SJSA1 (cell line): ENCODE measurements around the gene NELFA. TPM values are rescaled to one million over a fixed set of nuclear protein-coding genes. Genes with fewer than 3 reads are reported as not detected.
A peak's percentile ranks its signal among the peaks of the same experiment; 100 is the strongest.

Experiments
- DNase-seq, 2 experiments: peaks; one replicate each; pipeline ENCODE4 v3.0.0-alpha.2; 2015 to 2020; ENCODE audit warnings: low spot score in 2 of 2, low read depth in 1 of 2
- H3K27ac ChIP-seq: fragments of 250-450 bp; sonication (Bioruptor Pico); 2 replicates; pipeline ENCODE4 v1.5.1; 2020; ENCODE audit warnings: mild to moderate bottlenecking, moderate library complexity
- H3K27me3 ChIP-seq: fragments of 250-450 bp; sonication (Bioruptor Pico); replicated peaks from 2 replicates; pipeline ENCODE4 v1.5.1; 2020; ENCODE audit warnings: mild to moderate bottlenecking, moderate library complexity
- H3K36me3 ChIP-seq: fragments of 250-450 bp; sonication (Bioruptor Pico); 2 replicates; pipeline ENCODE4 v1.5.1; 2020; ENCODE audit warnings: mild to moderate bottlenecking
- H3K4me1 ChIP-seq: fragments of 250-450 bp; sonication (Bioruptor Pico); replicated peaks from 2 replicates; pipeline ENCODE4 v1.6.1; 2021; ENCODE audit warnings: mild to moderate bottlenecking
- H3K4me3 ChIP-seq: fragments of 250-450 bp; sonication (Bioruptor Pico); 2 replicates; pipeline ENCODE4 v1.5.1; 2020; ENCODE audit warnings: mild to moderate bottlenecking
- H3K9me3 ChIP-seq: fragments of 250-450 bp; sonication (Bioruptor Pico); replicated peaks from 2 replicates; pipeline ENCODE4 v1.5.1; 2020; ENCODE audit warnings: mild to moderate bottlenecking
- total RNA-seq: library from RNA; depleted of rRNA; stranded (reverse); fragments of >200 nt; shearing (Covaris generic); gene quantifications from 2 replicates; pipeline ENCODE4 v1.2.3, GENCODE V29; 2014; rRNA removed

Gene NELFA
- total RNA-seq, 1 experiment from 2014 or later = 9.2 TPM

DNA sequence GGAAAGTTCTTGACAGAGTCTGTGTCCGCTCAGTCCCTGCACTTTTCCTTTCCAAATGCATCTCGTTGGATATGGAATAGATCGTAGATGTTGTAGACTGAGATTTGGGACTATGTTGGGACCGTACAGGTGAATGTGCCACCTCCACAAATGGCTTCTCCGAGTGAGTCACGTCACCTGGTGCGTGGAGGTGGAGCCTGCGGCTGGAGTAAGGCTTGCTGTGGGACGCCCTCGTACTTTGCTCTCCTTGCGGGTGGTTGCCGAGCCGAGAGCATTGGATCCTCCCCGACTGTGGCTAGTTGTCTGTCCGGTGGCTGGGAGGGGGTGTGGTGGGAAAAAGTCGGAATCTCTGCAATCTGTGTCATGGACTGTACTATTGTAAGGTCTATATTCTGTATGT, 60.5 kb downstream of the NELFA start:
- H3K27ac ChIP-seq = no peak overlapping the region
- no peaks in the 10 kb centered on the region for H3K4me1 ChIP-seq
- H3K9me3 ChIP-seq = no peaks in the 10 kb centered on the region
- H3K27me3 ChIP-seq = no peaks in the 10 kb centered on the region
- no peak for DNase-seq
- peaks cover 14% of the 10 kb centered on the region; the same call in 1 of the 2 replicates for H3K36me3 ChIP-seq
- no peak overlapping the region for H3K4me3 ChIP-seq

- DNase-seq = no peak
- H3K27me3 ChIP-seq = no peaks in the 10 kb centered on the region
- H3K27ac ChIP-seq = no peak overlapping the region
- H3K9me3 ChIP-seq = no peaks in the 10 kb centered on the region
- H3K4me1 ChIP-seq = no peaks in the 10 kb centered on the region
- peaks cover 25% of the 10 kb centered on the region for H3K36me3 ChIP-seq
- H3K4me3 ChIP-seq = no peak overlapping the region
Observed at GRCh38 chr4:1945912-1946311, 62.9 kb downstream of the NELFA start.

- no peak for DNase-seq
- Histone ChIP-seq H3K27me3 (no peaks in the 10 kb centered on the region), H3K4me3 (no peak overlapping the region), H3K9me3 (no peaks in the 10 kb centered on the region), H3K27ac (no peak overlapping the region), H3K36me3 (peaks cover 27% of the 10 kb centered on the region), H3K4me1 (peaks cover 3% of the 10 kb centered on the region; the same call in 1 of the 2 replicates)
Observed at GRCh38 chr4:1945124-1945895, 63.5 kb downstream of the NELFA start.

DNA sequence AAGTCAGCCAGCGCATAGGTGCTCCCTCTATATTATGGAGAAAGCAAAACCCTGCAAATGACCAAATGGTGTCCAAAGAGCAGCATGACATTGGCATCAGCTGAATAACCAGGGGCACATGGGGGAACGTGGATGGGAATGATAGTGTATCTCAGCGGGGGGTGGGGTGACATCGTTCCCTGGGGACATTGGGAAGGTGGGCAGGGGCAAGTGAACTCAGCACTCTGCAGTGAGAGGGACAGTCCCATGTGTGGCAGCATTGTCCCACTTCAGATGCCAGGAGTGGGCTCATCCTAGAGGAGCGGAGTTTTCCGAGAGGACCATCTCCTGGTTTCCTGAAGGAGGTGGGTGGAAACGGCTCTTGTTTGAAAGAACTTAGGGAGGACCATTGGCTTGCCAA, 64.8 kb downstream of the NELFA start:
- H3K9me3 ChIP-seq = no peaks in the 10 kb centered on the region
- H3K27me3 ChIP-seq = no peaks in the 10 kb centered on the region
- H3K4me1 ChIP-seq = peaks cover 9% of the 10 kb centered on the region; the same call in 1 of the 2 replicates
- no peak for DNase-seq
- H3K4me3 ChIP-seq = no peak overlapping the region
- no peak overlapping the region for H3K27ac ChIP-seq
- H3K36me3 ChIP-seq = peaks cover 35% of the 10 kb centered on the region

- H3K4me1 ChIP-seq = peaks cover 9% of the 10 kb centered on the region; the same call in 1 of the 2 replicates
- no peaks in the 10 kb centered on the region for H3K27me3 ChIP-seq
- H3K36me3 ChIP-seq = peaks cover 35% of the 10 kb centered on the region
- no peaks in the 10 kb centered on the region for H3K9me3 ChIP-seq
- H3K27ac ChIP-seq = no peak overlapping the region
- DNase-seq = no peak
- H3K4me3 ChIP-seq = no peak overlapping the region
Observed at GRCh38 chr4:1940566-1940965, 68.2 kb downstream of the NELFA start.

GRCh38 chr4:1939664-1940509, 68.9 kb downstream of the NELFA start:
- DNase-seq = peak in 1 of 2 experiments; percentile 2
- Histone ChIP-seq H3K27ac (no peak overlapping the region), H3K4me1 (peaks cover 9% of the 10 kb centered on the region; the same call in 1 of the 2 replicates), H3K9me3 (no peaks in the 10 kb centered on the region), H3K27me3 (no peaks in the 10 kb centered on the region), H3K36me3 (peaks cover 41% of the 10 kb centered on the region), H3K4me3 (no peak overlapping the region)

DNA sequence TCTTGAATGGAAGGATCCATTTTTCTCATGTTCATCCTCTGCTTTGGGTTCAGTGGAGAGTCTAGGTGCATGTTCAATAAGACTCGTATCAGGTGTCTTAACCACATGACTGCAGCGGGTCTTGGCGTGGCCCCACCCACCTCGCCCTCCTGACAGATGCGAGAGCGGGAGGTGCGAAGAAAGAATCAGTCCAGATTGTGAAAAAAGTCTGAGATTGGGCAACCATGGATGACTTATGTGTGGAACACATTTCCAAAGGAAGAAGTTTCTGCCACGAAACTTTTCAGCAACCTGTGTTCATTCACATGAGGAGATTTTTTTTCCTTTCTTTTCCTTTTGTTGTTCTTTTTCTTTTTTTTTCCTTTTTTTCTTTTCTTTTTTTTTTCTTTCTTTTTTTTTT, 70.7 kb downstream of the NELFA start:
- DNase-seq = no peak
- Histone ChIP-seq H3K27ac (no peak overlapping the region), H3K4me1 (peaks cover 9% of the 10 kb centered on the region; the same call in 1 of the 2 replicates), H3K4me3 (no peak overlapping the region), H3K36me3 (peaks cover 35% of the 10 kb centered on the region), H3K27me3 (no peaks in the 10 kb centered on the region), H3K9me3 (no peaks in the 10 kb centered on the region)

GRCh38 chr4:1937550-1937949, 71.2 kb downstream of the NELFA start:
- H3K27ac ChIP-seq = no peak overlapping the region
- no peak for DNase-seq
- H3K9me3 ChIP-seq = no peaks in the 10 kb centered on the region
- H3K4me1 ChIP-seq = peaks cover 9% of the 10 kb centered on the region; the same call in 1 of the 2 replicates
- H3K4me3 ChIP-seq = no peak overlapping the region
- no peaks in the 10 kb centered on the region for H3K27me3 ChIP-seq
- H3K36me3 ChIP-seq = peaks cover 35% of the 10 kb centered on the region

DNA sequence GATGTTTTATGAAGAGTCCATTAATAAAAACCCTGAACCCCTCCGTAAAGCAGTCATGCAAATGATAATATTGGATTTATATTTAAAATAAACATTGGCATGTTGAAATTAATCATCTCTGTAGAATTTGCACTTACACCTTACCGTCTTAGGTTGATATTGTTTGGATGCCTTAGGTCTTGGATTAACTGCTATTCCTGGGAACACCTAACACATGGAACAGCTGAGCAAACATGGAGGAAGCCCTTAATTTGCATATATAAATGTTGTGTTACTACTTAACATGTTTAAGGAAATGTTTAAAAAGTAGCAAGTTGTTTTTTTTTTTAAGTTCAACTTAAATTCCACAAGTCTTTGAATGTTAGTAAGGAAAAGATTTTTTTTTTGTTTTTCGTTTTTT, 75.1 kb downstream of the NELFA start:
- Histone ChIP-seq H3K27ac (no peak overlapping the region), H3K4me1 (no peaks in the 10 kb centered on the region), H3K27me3 (no peaks in the 10 kb centered on the region), H3K36me3 (peaks cover 10% of the 10 kb centered on the region), H3K4me3 (no peak overlapping the region), H3K9me3 (no peaks in the 10 kb centered on the region)
- DNase-seq = no peak

DNA sequence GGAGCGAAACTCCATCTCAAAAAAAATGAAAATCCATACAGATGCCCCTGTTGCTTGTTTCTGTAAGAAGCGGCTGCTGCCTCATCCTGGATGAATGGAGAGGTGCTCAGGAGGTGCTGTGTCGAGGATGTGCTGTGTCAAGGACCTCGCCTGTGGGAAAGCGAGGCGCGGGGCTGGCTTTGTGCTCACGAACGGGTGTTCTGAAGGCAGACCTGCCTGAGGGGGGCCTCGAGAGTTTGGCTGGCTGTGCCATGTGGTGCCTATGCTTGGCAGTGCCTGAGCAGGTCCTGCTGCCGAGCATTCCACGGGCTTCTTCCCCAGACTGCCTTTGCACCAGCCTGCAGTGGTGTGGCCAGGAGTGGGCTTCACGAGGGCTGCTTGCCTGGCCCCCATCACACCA, 76.0 kb downstream of the NELFA start:
- Histone ChIP-seq H3K4me3 (no peak overlapping the region), H3K27me3 (no peaks in the 10 kb centered on the region), H3K9me3 (no peaks in the 10 kb centered on the region), H3K27ac (no peak overlapping the region), H3K4me1 (no peaks in the 10 kb centered on the region), H3K36me3 (peaks cover 10% of the 10 kb centered on the region)
- DNase-seq = no peak

Other genes starting within 250 kb of the NELFA start
- 10.2 and 13.8 TPM in 2 replicates for gene FGFR3, start 215.7 kb downstream of the NELFA start, total RNA-seq
- 13.1 and 18.6 TPM in 2 replicates for gene LETM1, start 152.8 kb downstream of the NELFA start, total RNA-seq
- 35.9 and 39.0 TPM in 2 replicates for gene NSD2, start 137.6 kb downstream of the NELFA start, total RNA-seq
- gene NAT8L, start 50.4 kb upstream of the NELFA start, total RNA-seq = not detected in 2 replicates
- 10.0 and 16.6 TPM in 2 replicates for gene HAUS3, start 233.1 kb upstream of the NELFA start, total RNA-seq
- gene POLN, start 233.1 kb upstream of the NELFA start, total RNA-seq = 0.61 TPM in 1 of 2 replicates, not detected in the other